DND-41 (cell line): Measurements from ENCODE around the gene AP1AR.

Experiments used
- ATAC-seq: fragments of 200-7000 bp; cut with Tn5 transposase; 3 replicates; pipeline ENCODE4 v1.9.1; 2021; ENCODE audit warnings: low read depth; ENCODE audit not compliant: insufficient read depth
- DNase-seq: peaks from one replicate; pipeline ENCODE4 v3.0.0-alpha.2; 2020
- H2AFZ ChIP-seq: 2 replicates; pipeline ENCODE4 v1.6.0; 2012; ENCODE audit warnings: low read depth, low read length
- H3K27ac ChIP-seq: 2 replicates; pipeline ENCODE4 v1.5.1; 2012; ENCODE audit warnings: low read length, inconsistent platforms
- H3K27me3 ChIP-seq: fragments of 200-600 bp; sonication (generic); 2 replicates; pipeline ENCODE4 v1.6.0; 2012; ENCODE audit warnings: low read length, mild to moderate bottlenecking, inconsistent platforms; ENCODE audit not compliant: insufficient read depth, poor library complexity
- H3K36me3 ChIP-seq: 2 replicates; pipeline ENCODE4 v1.5.1; 2012; ENCODE audit warnings: low read length, inconsistent platforms; ENCODE audit not compliant: insufficient read depth
- H3K4me1 ChIP-seq: 2 replicates; pipeline ENCODE4 v1.5.1; 2012; ENCODE audit warnings: mild to moderate bottlenecking, low read length; ENCODE audit not compliant: insufficient read depth
- H3K4me2 ChIP-seq: 2 replicates; pipeline ENCODE4 v1.6.0; 2012; ENCODE audit warnings: mild to moderate bottlenecking, moderate library complexity, low read length, inconsistent platforms; ENCODE audit not compliant: insufficient read depth
- H3K4me3 ChIP-seq, 2 experiments: fragments of 200-600 bp in 1 of 2; shearing (Covaris generic) in 1 of 2; 2 replicates each; pipeline ENCODE4 v1.5.1; 2012 to 2016; ENCODE audit warnings: inconsistent platforms in 2 of 2, low read length in 2 of 2, mild to moderate bottlenecking in 2 of 2, low read depth in 1 of 2, moderate library complexity in 1 of 2
- H3K79me2 ChIP-seq: 2 replicates; pipeline ENCODE4 v1.6.0; 2012; ENCODE audit warnings: low read length, inconsistent platforms; ENCODE audit not compliant: insufficient read depth
- H3K9ac ChIP-seq: 2 replicates; pipeline ENCODE4 v1.6.0; 2012; ENCODE audit warnings: low read depth, mild to moderate bottlenecking, inconsistent platforms, low read length, moderate library complexity
- H3K9me3 ChIP-seq: 2 replicates; pipeline ENCODE4 v1.5.1; 2012; ENCODE audit warnings: low read length, moderate library complexity, mild to moderate bottlenecking, inconsistent platforms; ENCODE audit not compliant: insufficient read depth, severe bottlenecking
- H4K20me1 ChIP-seq: 2 replicates; pipeline ENCODE4 v1.6.0; 2012; ENCODE audit warnings: low read length; ENCODE audit not compliant: insufficient read depth
- CTCF ChIP-seq: IDR thresholded peaks from 2 replicates; pipeline ENCODE4 v1.5.1; 2012; ENCODE audit warnings: borderline replicate concordance, low read length, moderate library complexity, mild to moderate bottlenecking; ENCODE audit not compliant: poor library complexity, severe bottlenecking; ENCODE audit errors: extremely low read depth
- EZH2 ChIP-seq: IDR thresholded peaks from 3 replicates; pipeline ENCODE4 v1.6.1; 2012; ENCODE audit warnings: borderline replicate concordance, low read depth, mild to moderate bottlenecking, moderate library complexity, low read length, inconsistent platforms; ENCODE audit not compliant: severe bottlenecking

Gene AP1AR

GRCh38 chr4:112312610-112313239 lies 81.1 kb downstream of the AP1AR start:
- Histone ChIP-seq H3K4me3 (no peak overlapping the region), H3K9ac (no peak overlapping the region), H3K27ac (no peak overlapping the region), H3K36me3 (peaks cover 7% of the 10 kb centered on the region; the same call in 1 of the 2 replicates), H3K79me2 (0 out of 2 replicates have a peak, but pooled peaks cover 2% of the 10 kb centered on the region), H4K20me1 (no peaks in the 10 kb centered on the region), H3K9me3 (no peaks in the 10 kb centered on the region), H3K4me1 (no peaks in the 10 kb centered on the region), H3K27me3 (no peaks in the 10 kb centered on the region), H3K4me2 (no peak overlapping the region), H2AFZ (no peak overlapping the region)
- ATAC-seq (no peak), DNase-seq (no peak)
- TF ChIP-seq CTCF (no peak), EZH2 (no peak)

GRCh38 chr4:112315446-112315845 lies 83.9 kb downstream of the AP1AR start:
- Histone ChIP-seq H3K36me3 (peaks cover 13% of the 10 kb centered on the region; the same call in 1 of the 2 replicates), H3K4me2 (no peak overlapping the region), H3K9ac (no peak overlapping the region), H3K79me2 (no peaks in the 10 kb centered on the region), H2AFZ (no peak overlapping the region), H3K9me3 (no peaks in the 10 kb centered on the region), H3K4me3 (no peak overlapping the region), H3K27ac (no peak overlapping the region), H3K4me1 (no peaks in the 10 kb centered on the region), H3K27me3 (no peaks in the 10 kb centered on the region), H4K20me1 (no peaks in the 10 kb centered on the region)
- no peak for TF ChIP-seq EZH2
- no peak for TF ChIP-seq CTCF
- ATAC-seq (no peak), DNase-seq (no peak)

- Histone ChIP-seq H3K27ac (no peak overlapping the region), H3K9me3 (no peaks in the 10 kb centered on the region), H3K36me3 (peaks cover 12% of the 10 kb centered on the region; the same call in 1 of the 2 replicates), H3K27me3 (no peaks in the 10 kb centered on the region), H3K9ac (no peak overlapping the region), H3K4me3 (no peak overlapping the region), H3K4me1 (no peaks in the 10 kb centered on the region), H4K20me1 (no peaks in the 10 kb centered on the region), H3K4me2 (no peak overlapping the region), H2AFZ (no peak overlapping the region), H3K79me2 (no peaks in the 10 kb centered on the region)
- TF ChIP-seq CTCF = no peak
- TF ChIP-seq EZH2 = no peak
- ATAC-seq (no peak), DNase-seq (no peak)
Observed at GRCh38 chr4:112316360-112316759, 84.8 kb downstream of the AP1AR start.
